Measurements from ENCODE around the gene RPL41.

DNA sequence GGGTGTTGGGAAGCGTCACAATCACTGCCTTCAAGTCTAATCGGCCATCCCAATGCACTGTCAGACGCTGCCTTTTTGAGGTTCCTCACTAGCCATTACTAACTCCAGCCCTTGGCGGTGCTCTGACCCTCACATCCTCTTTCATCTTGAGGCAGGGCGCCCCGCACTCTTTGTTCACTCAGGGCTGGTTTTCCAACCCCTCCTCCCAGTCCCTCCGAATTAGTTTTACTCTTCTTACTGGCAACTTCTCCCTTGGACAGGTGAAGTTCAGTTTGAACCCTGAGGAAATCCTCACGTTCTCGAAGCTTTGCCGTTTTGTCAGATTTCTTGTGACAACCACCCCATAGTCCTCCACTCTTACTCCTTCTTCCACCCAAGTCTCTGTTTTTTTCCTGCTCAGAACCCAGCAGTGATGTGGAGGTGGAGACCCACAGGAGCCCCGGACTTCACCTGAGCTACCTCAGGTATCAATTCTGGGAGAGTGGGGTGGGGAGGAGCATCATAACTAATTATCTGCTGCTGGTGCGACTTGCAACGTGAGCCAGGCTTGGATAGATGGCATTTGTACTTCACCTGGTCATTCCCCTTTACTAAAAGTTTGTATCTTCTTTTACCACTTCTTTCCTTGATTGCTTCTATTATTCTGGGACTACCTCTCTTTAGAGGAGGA lies 2.4 kb downstream of the RPL41 start:
- no peak for TF ChIP-seq EZH2phosphoT487 (IDR thresholded peaks at IDR 0.05)
- TF ChIP-seq, protein P1, sequence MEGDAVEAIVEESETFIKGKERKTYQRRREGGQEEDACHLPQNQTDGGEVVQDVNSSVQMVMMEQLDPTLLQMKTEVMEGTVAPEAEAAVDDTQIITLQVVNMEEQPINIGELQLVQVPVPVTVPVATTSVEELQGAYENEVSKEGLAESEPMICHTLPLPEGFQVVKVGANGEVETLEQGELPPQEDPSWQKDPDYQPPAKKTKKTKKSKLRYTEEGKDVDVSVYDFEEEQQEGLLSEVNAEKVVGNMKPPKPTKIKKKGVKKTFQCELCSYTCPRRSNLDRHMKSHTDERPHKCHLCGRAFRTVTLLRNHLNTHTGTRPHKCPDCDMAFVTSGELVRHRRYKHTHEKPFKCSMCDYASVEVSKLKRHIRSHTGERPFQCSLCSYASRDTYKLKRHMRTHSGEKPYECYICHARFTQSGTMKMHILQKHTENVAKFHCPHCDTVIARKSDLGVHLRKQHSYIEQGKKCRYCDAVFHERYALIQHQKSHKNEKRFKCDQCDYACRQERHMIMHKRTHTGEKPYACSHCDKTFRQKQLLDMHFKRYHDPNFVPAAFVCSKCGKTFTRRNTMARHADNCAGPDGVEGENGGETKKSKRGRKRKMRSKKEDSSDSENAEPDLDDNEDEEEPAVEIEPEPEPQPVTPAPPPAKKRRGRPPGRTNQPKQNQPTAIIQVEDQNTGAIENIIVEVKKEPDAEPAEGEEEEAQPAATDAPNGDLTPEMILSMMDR (IDR thresholded peaks at IDR 0.05), result no peak

All from neural progenitor cell (in vitro differentiated cells).